Endodermal cell (in vitro differentiated cells): ENCODE data around the gene IGSF5. TPM values are rescaled to one million over a fixed set of nuclear protein-coding genes. Genes with fewer than 3 reads are reported as not detected.

Experiments used
- DNase-seq: peaks from one replicate; pipeline ENCODE4 v3.0.0-alpha.2; 2017
- H3K27ac ChIP-seq: 2 replicates; pipeline ENCODE4 v1.5.1; 2013; ENCODE audit warnings: mild to moderate bottlenecking, low read depth, low read length, moderate library complexity
- H3K27me3 ChIP-seq: 2 replicates; pipeline ENCODE4 v1.6.1; 2013; ENCODE audit warnings: mild to moderate bottlenecking, low read length, moderate library complexity; ENCODE audit not compliant: insufficient read depth, control insufficient read depth, poor library complexity, severe bottlenecking
- H3K36me3 ChIP-seq: 2 replicates; pipeline ENCODE4 v1.7.0; 2013; ENCODE audit warnings: mild to moderate bottlenecking, low read length, moderate library complexity; ENCODE audit not compliant: control insufficient read depth, insufficient read depth
- H3K4me1 ChIP-seq: one replicate; pipeline ENCODE4 v1.7.0; 2013; ENCODE audit warnings: low read length; ENCODE audit not compliant: control insufficient read depth, insufficient read depth
- H3K4me3 ChIP-seq: 2 replicates; pipeline ENCODE4 v1.5.1; 2013; ENCODE audit warnings: mild to moderate bottlenecking, low read length, moderate library complexity
- H3K9ac ChIP-seq: 2 replicates; pipeline ENCODE4 v1.6.1; 2013; ENCODE audit warnings: mild to moderate bottlenecking, low read length, moderate library complexity; ENCODE audit not compliant: poor library complexity, severe bottlenecking; ENCODE audit errors: extremely low read depth
- H3K9me3 ChIP-seq: 2 replicates; pipeline ENCODE4 v1.6.1; 2013; ENCODE audit warnings: mild to moderate bottlenecking, low read length, moderate library complexity; ENCODE audit not compliant: control insufficient read depth
- H3K27ac Mint-ChIP-seq: 2 replicates; pipeline ENCODE4 v1.8.0; 2020; ENCODE audit warnings: mixed read lengths
- H3K27me3 Mint-ChIP-seq: 2 replicates; pipeline ENCODE4 v1.8.0; 2021; ENCODE audit warnings: mild to moderate bottlenecking, mixed read lengths; ENCODE audit not compliant: insufficient read depth
- H3K36me3 Mint-ChIP-seq: 2 replicates; pipeline ENCODE4 v1.8.0; 2020; ENCODE audit warnings: low read depth, mixed read lengths
- H3K4me1 Mint-ChIP-seq: 2 replicates; pipeline ENCODE4 v1.8.0; 2020; ENCODE audit warnings: mixed read lengths
- H3K4me3 Mint-ChIP-seq: 2 replicates; pipeline ENCODE4 v1.8.0; 2020; ENCODE audit warnings: mild to moderate bottlenecking, moderate library complexity, mixed read lengths
- H3K9me3 Mint-ChIP-seq: 2 replicates; pipeline ENCODE4 v1.8.0; 2020; ENCODE audit warnings: mild to moderate bottlenecking, mixed read lengths
- WGBS, 2 experiments: methylation state at CpG; one replicate each; pipeline versions ENCODE4 v1.1.5 to v1.1.7; 2013; ENCODE audit warnings: missing lambda C conversion rate in 2 of 2, mixed read lengths in 1 of 2; ENCODE audit not compliant: insufficient coverage in 1 of 2, insufficient read length in 1 of 2; 5-methylcytosine and 5-hydroxymethylcytosine counted together
- total RNA-seq, 2 donors: library from RNA; stranded (reverse); fragmentation: NEBNext Ultra II Directional in 1 of 2; extraction: Animal tissue kit (Norgen Biotek cat#: 25700) in 1 of 2; gene quantifications; 2 replicates in 1 of 2; 3 replicates in 1 of 2; pipeline ENCODE4 v1.2.1, GENCODE V29; 2021
- TF ChIP-seq, protein P1 (sequence below): fragments of 200-600 bp; sonication (generic); conservative IDR thresholded peaks from 2 replicates; pipeline ENCODE4 v1.5.0; 2021; ENCODE audit warnings: antibody characterized with exemption, mild to moderate bottlenecking

Gene IGSF5
- total RNA-seq, 2 donors from 2014 or later: 0.77 to 0.81 TPM

DNA sequence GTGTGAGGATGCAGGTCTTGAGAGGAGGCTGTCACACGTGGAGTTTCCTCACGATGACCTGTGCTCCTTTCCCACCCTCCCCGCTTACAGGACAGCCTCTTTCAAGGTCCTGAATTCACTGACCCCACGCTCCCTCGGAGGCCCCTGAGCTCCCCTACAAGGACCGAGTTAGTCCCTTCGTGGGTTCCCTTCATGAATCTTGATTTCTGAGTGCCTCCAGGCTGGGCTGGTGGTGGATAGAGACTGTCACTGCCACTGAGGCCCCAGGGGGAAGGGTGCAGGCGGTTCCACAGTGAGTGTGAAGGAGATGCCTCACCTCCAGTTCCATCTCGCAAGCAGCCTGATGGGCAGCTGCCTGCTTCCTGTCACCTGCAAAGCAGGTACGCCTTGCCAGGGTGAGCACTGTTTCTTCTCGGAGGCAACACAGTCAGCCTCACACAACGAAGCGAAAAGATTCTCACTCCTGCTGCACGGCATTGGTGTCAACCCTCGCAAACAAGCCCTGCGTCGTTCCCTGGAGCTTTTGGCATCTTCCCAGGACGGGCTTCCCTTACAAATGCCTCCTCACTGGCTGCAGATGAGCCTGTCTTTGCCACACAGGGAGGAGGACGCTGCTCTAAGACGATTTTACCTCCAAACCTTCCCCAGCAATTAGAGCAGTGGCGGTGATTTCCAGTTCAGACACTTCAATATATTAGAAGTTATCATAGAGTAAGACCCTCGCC, 95.6 kb downstream of the IGSF5 start:
- Mint-ChIP-seq H3K27me3 (no peaks in the 10 kb centered on the region), H3K4me3 (no peak overlapping the region), H3K36me3 (no peaks in the 10 kb centered on the region), H3K9me3 (no peaks in the 10 kb centered on the region), H3K4me1 (peaks cover 11% of the 10 kb centered on the region), H3K27ac (no peak overlapping the region)
- Histone ChIP-seq H3K27me3 (no peaks in the 10 kb centered on the region), H3K27ac (no peak overlapping the region), H3K4me1 (peaks cover 4% of the 10 kb centered on the region), H3K36me3 (no peaks in the 10 kb centered on the region), H3K9me3 (no peaks in the 10 kb centered on the region), H3K4me3 (no peak overlapping the region), H3K9ac (no peak overlapping the region)
- 90% methylated on average over 12 to 22 of the region's 22 CpGs for WGBS, 2 experiments
- TF ChIP-seq, protein P1, sequence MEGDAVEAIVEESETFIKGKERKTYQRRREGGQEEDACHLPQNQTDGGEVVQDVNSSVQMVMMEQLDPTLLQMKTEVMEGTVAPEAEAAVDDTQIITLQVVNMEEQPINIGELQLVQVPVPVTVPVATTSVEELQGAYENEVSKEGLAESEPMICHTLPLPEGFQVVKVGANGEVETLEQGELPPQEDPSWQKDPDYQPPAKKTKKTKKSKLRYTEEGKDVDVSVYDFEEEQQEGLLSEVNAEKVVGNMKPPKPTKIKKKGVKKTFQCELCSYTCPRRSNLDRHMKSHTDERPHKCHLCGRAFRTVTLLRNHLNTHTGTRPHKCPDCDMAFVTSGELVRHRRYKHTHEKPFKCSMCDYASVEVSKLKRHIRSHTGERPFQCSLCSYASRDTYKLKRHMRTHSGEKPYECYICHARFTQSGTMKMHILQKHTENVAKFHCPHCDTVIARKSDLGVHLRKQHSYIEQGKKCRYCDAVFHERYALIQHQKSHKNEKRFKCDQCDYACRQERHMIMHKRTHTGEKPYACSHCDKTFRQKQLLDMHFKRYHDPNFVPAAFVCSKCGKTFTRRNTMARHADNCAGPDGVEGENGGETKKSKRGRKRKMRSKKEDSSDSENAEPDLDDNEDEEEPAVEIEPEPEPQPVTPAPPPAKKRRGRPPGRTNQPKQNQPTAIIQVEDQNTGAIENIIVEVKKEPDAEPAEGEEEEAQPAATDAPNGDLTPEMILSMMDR: no peak
- DNase-seq: no peak

DNA sequence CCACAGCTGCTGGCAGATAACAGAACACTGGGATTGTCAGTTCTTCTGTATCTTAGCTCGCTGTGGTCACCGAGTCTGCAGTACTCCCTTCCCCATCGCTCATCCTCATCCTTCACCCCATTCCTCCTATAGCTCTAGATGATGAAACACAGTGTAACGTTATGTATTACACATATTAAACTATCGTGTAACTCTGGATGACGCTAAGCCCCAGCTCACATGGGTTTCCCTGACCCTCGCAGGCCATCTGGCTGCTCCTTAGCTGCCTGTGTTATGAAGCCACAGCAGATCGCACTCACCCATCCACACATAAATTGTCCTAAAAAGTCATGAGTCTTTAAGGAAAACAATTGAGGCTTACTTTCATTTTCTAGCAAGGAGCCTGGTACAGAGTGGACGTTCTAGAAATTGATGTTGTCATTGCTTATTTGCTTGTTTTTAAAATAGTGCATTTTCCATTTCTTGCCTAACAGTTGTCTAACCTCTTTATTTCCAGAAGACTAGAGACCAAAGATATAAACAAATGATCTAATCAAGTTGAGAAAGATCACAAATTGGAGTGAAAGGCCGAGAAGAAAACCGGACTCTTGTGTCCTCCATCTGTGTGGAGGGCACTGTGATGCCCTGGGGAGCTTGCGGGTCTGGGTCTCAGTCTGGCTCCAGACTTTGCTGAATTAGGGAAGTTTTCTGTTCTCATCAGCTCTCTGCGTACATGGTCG, 97.9 kb downstream of the IGSF5 start:
- no peak for DNase-seq
- TF ChIP-seq, protein P1: no peak
- H3K4me1 Mint-ChIP-seq: peaks cover 4% of the 10 kb centered on the region
- peaks cover 4% of the 10 kb centered on the region for H3K4me1 ChIP-seq
- no peak overlapping the region for H3K4me3 ChIP-seq
- no peak overlapping the region for H3K27ac Mint-ChIP-seq
- H3K9me3 Mint-ChIP-seq: no peaks in the 10 kb centered on the region
- no peaks in the 10 kb centered on the region for H3K27me3 ChIP-seq
- no peaks in the 10 kb centered on the region for H3K9me3 ChIP-seq
- H3K36me3 Mint-ChIP-seq: no peaks in the 10 kb centered on the region
- peaks cover 2% of the 10 kb centered on the region for H3K27me3 Mint-ChIP-seq
- H3K9ac ChIP-seq: no peak overlapping the region
- H3K4me3 Mint-ChIP-seq: no peak overlapping the region
- no peaks in the 10 kb centered on the region for H3K36me3 ChIP-seq
- 90 to 95% methylated on average over 13 to 14 of the region's 14 CpGs for WGBS, 2 experiments
- no peak overlapping the region for H3K27ac ChIP-seq

DNA sequence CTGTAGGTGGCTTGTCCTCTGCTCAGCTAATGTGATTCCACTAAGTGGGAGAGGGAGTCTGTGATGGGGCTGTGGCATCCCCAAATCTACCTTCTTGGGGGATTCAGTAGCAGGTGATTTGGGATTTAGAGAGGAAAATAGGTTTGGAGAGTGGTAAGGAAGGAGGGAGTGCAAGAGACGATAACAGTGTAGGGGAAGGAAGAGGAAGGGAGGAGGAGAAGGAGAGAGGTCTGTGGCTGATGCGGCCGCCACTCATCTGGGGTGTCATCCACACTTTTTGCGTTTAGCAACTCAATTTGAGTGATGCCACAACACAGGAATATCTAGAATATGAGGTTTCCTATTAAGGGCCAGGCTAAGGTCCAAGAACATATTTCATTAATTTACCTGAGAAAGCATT, 98.5 kb downstream of the IGSF5 start:
- Histone ChIP-seq H3K4me1 (no peaks in the 10 kb centered on the region), H3K27ac (no peak overlapping the region), H3K4me3 (no peak overlapping the region), H3K27me3 (no peaks in the 10 kb centered on the region), H3K36me3 (no peaks in the 10 kb centered on the region), H3K9me3 (no peaks in the 10 kb centered on the region), H3K9ac (no peak overlapping the region)
- H3K4me3 Mint-ChIP-seq: no peak overlapping the region
- no peaks in the 10 kb centered on the region for H3K9me3 Mint-ChIP-seq
- H3K36me3 Mint-ChIP-seq: no peaks in the 10 kb centered on the region
- peaks cover 4% of the 10 kb centered on the region for H3K4me1 Mint-ChIP-seq
- 88 to 94% methylated on average over 4 of the region's 4 CpGs for WGBS, 2 experiments
- H3K27ac Mint-ChIP-seq: no peak overlapping the region
- TF ChIP-seq, protein P1: no peak
- DNase-seq: no peak
- H3K27me3 Mint-ChIP-seq: peaks cover 2% of the 10 kb centered on the region
